Measurements from ENCODE around the gene MTHFD2. TPM values are rescaled to one million over a fixed set of nuclear protein-coding genes. Genes with fewer than 3 reads are reported as not detected.
A peak's percentile ranks its signal among the peaks of the same experiment; 100 is the strongest.

Gene MTHFD2
- total and polyA plus RNA-seq, 2 of the 8 experiments (the other 6 are each of a cell fraction or from before 2014, with no cell fraction given): 99.5 to 291 TPM

- CTCF ChIA-PET (ENCODE audit: partially characterized antibody): interaction anchor here (0.6 to 3.6 kb wide), 15 partner anchors 9 to 556 kb away, joined by 3 to 21 read pairs (median 4); partner anchors contain the start of genes BOLA3 and MTHFD2
Observed at GRCh38 chr2:74179063-74179865, 19.2 kb upstream of the MTHFD2 start.

More at GRCh38 chr2:74179063-74179865, 19.2 kb upstream of the MTHFD2 start:
- no peak overlapping the region for H3K4ac ChIP-seq (replicated peaks; ENCODE audit: insufficient read length, low read depth, low read length)
- FAIRE-seq (no peak), DNase-seq (ENCODE audit: low read depth in 1 of 2, low spot score in 2 of 2) (peak in 1 of 2 experiments; percentile 51)
- H2BK12ac ChIP-seq (ENCODE audit: low read depth, low read length): no peak overlapping the region
- no peak overlapping the region for H2BK20ac ChIP-seq (ENCODE audit: low read length)
- H4K8ac ChIP-seq (ENCODE audit: extremely low read depth, insufficient read depth, low read length): no peak overlapping the region; the same call in 1 of the 2 replicates
- no peak overlapping the region for H4K91ac ChIP-seq (replicated peaks; ENCODE audit: insufficient read length, low read length)
- 68% methylated on average over 19 of the region's 25 CpGs; no CpG with 5 or more reads in 1 of the 2 experiments for WGBS, 2 experiments (ENCODE audit: extremely low coverage in 1 of 2, insufficient coverage in 1 of 2, insufficient read length in 1 of 2, insufficient replicate concordance in 2 of 2, low coverage in 1 of 2, low lambda C conversion rate in 2 of 2, missing lambda C conversion rate in 1 of 2)
- H2BK120ac ChIP-seq (replicated peaks; ENCODE audit: low read depth, low read length): no peak overlapping the region
- no peak overlapping the region for H3K18ac ChIP-seq (ENCODE audit: extremely low read depth, low read length)
- H3K79me1 ChIP-seq (ENCODE audit: low read depth, low read length): 0 out of 2 replicates have a peak, but pooled peaks cover 2% of the 10 kb centered on the region
- H3K36me3 ChIP-seq (ENCODE audit: control insufficient read depth in 2 of 4, insufficient read depth in 4 of 4, low read length in 3 of 4): peaks cover 0 to 4% (median 1%) of the 10 kb centered on the region in 4 experiments; a peak in 2 of 8 replicates
- H3K23me2 ChIP-seq (ENCODE audit: low read depth, low read length): no peaks in the 10 kb centered on the region; the same call in 1 of the 2 replicates
- no peak overlapping the region for H2AK5ac ChIP-seq (ENCODE audit: low read depth, low read length)
- peaks cover 0 to 2% of the 10 kb centered on the region in 2 experiments; a peak in 1 of 4 replicates for H3K9me3 ChIP-seq (ENCODE audit: insufficient read depth in 2 of 2, low read depth in 1 of 2, low read length in 1 of 2)
- no peak overlapping the region for H3K9ac ChIP-seq (replicated peaks in 1 of 4; ENCODE audit: extremely low read depth in 1 of 4, low read depth in 3 of 4, low read length in 3 of 4)
- peaks cover 0 to 5% (median 2%) of the 10 kb centered on the region in 4 experiments; a peak in 3 of 7 replicates for H3K4me1 ChIP-seq (replicated peaks in 1 of 4; ENCODE audit: control insufficient read depth in 3 of 4, insufficient read depth in 4 of 4, low read length in 3 of 4)
- no peaks in the 10 kb centered on the region for H3K27me3 ChIP-seq (replicated peaks in 1 of 4; ENCODE audit: control insufficient read depth in 3 of 4, extremely low read depth in 1 of 4, insufficient read depth in 3 of 4, low read length in 3 of 4)
- no peak overlapping the region for H2AFZ ChIP-seq (ENCODE audit: low read length)
- TF ChIP-seq USF2 (IDR thresholded peaks at IDR 0.05; ENCODE audit: low read length) (no peak), KDM1A (IDR thresholded peaks at IDR 0.05; ENCODE audit: borderline replicate concordance, low read length) (peak; percentile 56; the same call in 1 of the 2 replicates)
- no peak overlapping the region for H2BK15ac ChIP-seq (ENCODE audit: low read length)
- POLR2A ChIA-PET (ENCODE audit: partially characterized antibody): interaction anchor here (0.6 to 72.1 kb wide), 9 partner anchors 1 to 304 kb away, joined by 3 to 2699 read pairs (median 5); partner anchors contain the start of genes BOLA3, MOB1A and MTHFD2
- H2BK5ac ChIP-seq (ENCODE audit: low read depth, low read length): no peak overlapping the region
- peaks cover 13 to 39% of the 10 kb centered on the region in 2 experiments for H3K79me2 ChIP-seq (ENCODE audit: control insufficient read depth in 1 of 2, insufficient read depth in 2 of 2, low read length in 2 of 2)
- H3K4me2 ChIP-seq (ENCODE audit: insufficient read depth in 1 of 2, low read depth in 2 of 2, low read length in 2 of 2): peak overlapping the region; percentile 8 to 60
- no peak overlapping the region for H4K5ac ChIP-seq (ENCODE audit: insufficient read length, low read depth, low read length)
- no peak overlapping the region for H3K23ac ChIP-seq (ENCODE audit: insufficient read length)
- H3K4me3 ChIP-seq (ENCODE audit: extremely low read depth in 1 of 4, insufficient read depth in 2 of 4, low read depth in 3 of 4, low read length in 4 of 4): peak overlapping the region; percentile 30 to 91 (median 88); a peak in 6 of 8 replicates
- H3K14ac ChIP-seq (ENCODE audit: insufficient read length): no peak overlapping the region
- peaks cover 0 to 5% of the 10 kb centered on the region in 2 experiments for H4K20me1 ChIP-seq (replicated peaks in 1 of 2; ENCODE audit: control insufficient read depth in 1 of 2, insufficient read depth in 2 of 2, low read length in 2 of 2)
- no peak overlapping the region for H3K56ac ChIP-seq (replicated peaks; ENCODE audit: insufficient read length, low read depth, low read length)
- no peak overlapping the region for H3K27ac ChIP-seq (ENCODE audit: low read depth, low read length)
